Measurements from ENCODE around the gene PRKAR1B.

PRKAR1B gene

GRCh38 chr7:584820-585219 lies 142.3 kb downstream of the PRKAR1B start:
- H2BK120ac ChIP-seq (ENCODE audit: low read depth, low read length), result no peak overlapping the region
- H2BK15ac ChIP-seq (ENCODE audit: low read depth, poor library complexity, severe bottlenecking), result no peak overlapping the region
- H3K18ac ChIP-seq (ENCODE audit: low read depth in 1 of 2, low read length in 2 of 2), result no peak overlapping the region
- H4K91ac ChIP-seq (ENCODE audit: low read length), result no peak overlapping the region
- H3K27me3 ChIP-seq (ENCODE audit: control insufficient read depth in 1 of 2, insufficient read depth in 1 of 2, low read length in 2 of 2), result no peaks in the 10 kb centered on the region
- H2AFZ ChIP-seq (ENCODE audit: low read depth, low read length), result no peak overlapping the region
- peaks cover 15% of the 10 kb centered on the region for H3K4me1 ChIP-seq (ENCODE audit: control insufficient read depth, insufficient read depth, low read depth, low read length)
- no peak overlapping the region for H2AK5ac ChIP-seq (ENCODE audit: low read length, severe bottlenecking)
- no peak overlapping the region for H3K4me2 ChIP-seq (ENCODE audit: low read length, poor library complexity, severe bottlenecking)
- H3K27ac ChIP-seq (ENCODE audit: low read length, poor library complexity, severe bottlenecking), result no peak overlapping the region
- peaks cover 5% of the 10 kb centered on the region for H3K9me3 ChIP-seq (ENCODE audit: control insufficient read depth, low read length)
- no peaks in the 10 kb centered on the region for H3K79me1 ChIP-seq (replicated peaks; ENCODE audit: low read length, poor library complexity, severe bottlenecking)
- H4K8ac ChIP-seq (ENCODE audit: low read length), result no peak overlapping the region
- no peak overlapping the region for H3K4ac ChIP-seq (ENCODE audit: low read depth in 1 of 2, low read length in 2 of 2)
- H2BK5ac ChIP-seq (ENCODE audit: low read depth, low read length, poor library complexity, severe bottlenecking), result no peak overlapping the region
- no peak overlapping the region for H3K23ac ChIP-seq (ENCODE audit: low read length in 2 of 2)
- no peak overlapping the region for H3K4me3 ChIP-seq (ENCODE audit: insufficient read depth in 1 of 2, low read depth in 1 of 2, low read length in 2 of 2)
- H3K36me3 ChIP-seq (ENCODE audit: control insufficient read depth in 1 of 2, insufficient read depth in 2 of 2, low read depth in 1 of 2, low read length in 2 of 2), result peaks cover 4 to 44% of the 10 kb centered on the region in 2 experiments
- no peak overlapping the region for H3K9ac ChIP-seq (ENCODE audit: low read length)
- H3K14ac ChIP-seq (ENCODE audit: low read length in 2 of 2), result no peak overlapping the region
- DNase-seq, result no peak
- H2BK12ac ChIP-seq (ENCODE audit: low read length in 2 of 2), result no peak overlapping the region
- WGBS, result 97% methylated on average over 9 of the region's 12 CpGs

- no peak overlapping the region for H3K27ac ChIP-seq (ENCODE audit: low read length, poor library complexity, severe bottlenecking)
Observed at GRCh38 chr7:584122-584465, 143.0 kb downstream of the PRKAR1B start.

GRCh38 chr7:583410-584121 lies 143.5 kb downstream of the PRKAR1B start:
- Histone ChIP-seq H3K27ac (ENCODE audit: low read length, poor library complexity, severe bottlenecking) (no peak overlapping the region), H4K91ac (ENCODE audit: low read length) (peak overlapping the region; percentile 21), H2BK120ac (ENCODE audit: low read depth, low read length) (no peak overlapping the region), H3K18ac (ENCODE audit: low read depth in 1 of 2, low read length in 2 of 2) (peak overlapping the region in 1 of 2 experiments; percentile 54), H3K4me1 (ENCODE audit: control insufficient read depth, insufficient read depth, low read depth, low read length) (peaks cover 18% of the 10 kb centered on the region), H3K9me3 (ENCODE audit: control insufficient read depth, low read length) (peaks cover 5% of the 10 kb centered on the region), H2BK15ac (ENCODE audit: low read depth, poor library complexity, severe bottlenecking) (no peak overlapping the region), H3K14ac (ENCODE audit: low read length in 2 of 2) (peak overlapping the region in 1 of 2 experiments; percentile 77), H3K36me3 (ENCODE audit: control insufficient read depth in 1 of 2, insufficient read depth in 2 of 2, low read depth in 1 of 2, low read length in 2 of 2) (peaks cover 0 to 38% of the 10 kb centered on the region in 2 experiments), H3K23ac (ENCODE audit: low read length in 2 of 2) (peak overlapping the region in 1 of 2 experiments; percentile 24), H2AK5ac (ENCODE audit: low read length, severe bottlenecking) (no peak overlapping the region), H3K4me3 (ENCODE audit: insufficient read depth in 1 of 2, low read depth in 1 of 2, low read length in 2 of 2) (peak overlapping the region in 1 of 2 experiments; percentile 10), H2BK5ac (ENCODE audit: low read depth, low read length, poor library complexity, severe bottlenecking) (no peak overlapping the region), H3K4ac (ENCODE audit: low read depth in 1 of 2, low read length in 2 of 2) (no peak overlapping the region), H3K79me1 (replicated peaks; ENCODE audit: low read length, poor library complexity, severe bottlenecking) (no peaks in the 10 kb centered on the region), H4K8ac (ENCODE audit: low read length) (no peak overlapping the region), H3K27me3 (ENCODE audit: control insufficient read depth in 1 of 2, insufficient read depth in 1 of 2, low read length in 2 of 2) (no peaks in the 10 kb centered on the region), H2AFZ (ENCODE audit: low read depth, low read length) (no peak overlapping the region), H3K9ac (ENCODE audit: low read length) (no peak overlapping the region), H3K4me2 (ENCODE audit: low read length, poor library complexity, severe bottlenecking) (no peak overlapping the region), H2BK12ac (ENCODE audit: low read length in 2 of 2) (no peak overlapping the region)
- no peak for DNase-seq
- WGBS, result 96% methylated on average over 30 of the region's 30 CpGs

More at GRCh38 chr7:584122-584465, 143.0 kb downstream of the PRKAR1B start:
- no peak overlapping the region for H3K23ac ChIP-seq (ENCODE audit: low read length in 2 of 2)
- H3K4me1 ChIP-seq (ENCODE audit: control insufficient read depth, insufficient read depth, low read depth, low read length), result peaks cover 16% of the 10 kb centered on the region
- H3K9me3 ChIP-seq (ENCODE audit: control insufficient read depth, low read length), result peaks cover 5% of the 10 kb centered on the region
- peak overlapping the region in 1 of 2 experiments; percentile 38 for H3K14ac ChIP-seq (ENCODE audit: low read length in 2 of 2)
- no peaks in the 10 kb centered on the region for H3K27me3 ChIP-seq (ENCODE audit: control insufficient read depth in 1 of 2, insufficient read depth in 1 of 2, low read length in 2 of 2)
- no peak overlapping the region for H4K91ac ChIP-seq (ENCODE audit: low read length)
- H3K4me2 ChIP-seq (ENCODE audit: low read length, poor library complexity, severe bottlenecking), result no peak overlapping the region
- H3K4me3 ChIP-seq (ENCODE audit: insufficient read depth in 1 of 2, low read depth in 1 of 2, low read length in 2 of 2), result no peak overlapping the region
- no peak overlapping the region for H2BK15ac ChIP-seq (ENCODE audit: low read depth, poor library complexity, severe bottlenecking)
- DNase-seq, result no peak
- no peak overlapping the region for H2AFZ ChIP-seq (ENCODE audit: low read depth, low read length)
- H3K18ac ChIP-seq (ENCODE audit: low read depth in 1 of 2, low read length in 2 of 2), result no peak overlapping the region
- no peak overlapping the region for H2BK120ac ChIP-seq (ENCODE audit: low read depth, low read length)
- H4K8ac ChIP-seq (ENCODE audit: low read length), result no peak overlapping the region
- H3K9ac ChIP-seq (ENCODE audit: low read length), result no peak overlapping the region
- no peak overlapping the region for H2BK12ac ChIP-seq (ENCODE audit: low read length in 2 of 2)
- no peak overlapping the region for H2AK5ac ChIP-seq (ENCODE audit: low read length, severe bottlenecking)
- 92% methylated on average over 15 of the region's 15 CpGs for WGBS
- H3K36me3 ChIP-seq (ENCODE audit: control insufficient read depth in 1 of 2, insufficient read depth in 2 of 2, low read depth in 1 of 2, low read length in 2 of 2), result peaks cover 4 to 39% of the 10 kb centered on the region in 2 experiments
- no peak overlapping the region for H2BK5ac ChIP-seq (ENCODE audit: low read depth, low read length, poor library complexity, severe bottlenecking)
- H3K4ac ChIP-seq (ENCODE audit: low read depth in 1 of 2, low read length in 2 of 2), result no peak overlapping the region
- H3K79me1 ChIP-seq (replicated peaks; ENCODE audit: low read length, poor library complexity, severe bottlenecking), result no peaks in the 10 kb centered on the region

GRCh38 chr7:582931-583330 lies 144.2 kb downstream of the PRKAR1B start:
- peaks cover 0 to 40% of the 10 kb centered on the region in 2 experiments for H3K36me3 ChIP-seq (ENCODE audit: control insufficient read depth in 1 of 2, insufficient read depth in 2 of 2, low read depth in 1 of 2, low read length in 2 of 2)
- DNase-seq, result no peak
- H3K18ac ChIP-seq (ENCODE audit: low read depth in 1 of 2, low read length in 2 of 2), result no peak overlapping the region
- H2AK5ac ChIP-seq (ENCODE audit: low read length, severe bottlenecking), result no peak overlapping the region
- no peak overlapping the region for H3K14ac ChIP-seq (ENCODE audit: low read length in 2 of 2)
- no peak overlapping the region for H2BK120ac ChIP-seq (ENCODE audit: low read depth, low read length)
- no peak overlapping the region for H3K23ac ChIP-seq (ENCODE audit: low read length in 2 of 2)
- no peak overlapping the region for H2AFZ ChIP-seq (ENCODE audit: low read depth, low read length)
- no peaks in the 10 kb centered on the region for H3K27me3 ChIP-seq (ENCODE audit: control insufficient read depth in 1 of 2, insufficient read depth in 1 of 2, low read length in 2 of 2)
- no peak overlapping the region for H3K27ac ChIP-seq (ENCODE audit: low read length, poor library complexity, severe bottlenecking)
- H3K4me1 ChIP-seq (ENCODE audit: control insufficient read depth, insufficient read depth, low read depth, low read length), result peaks cover 16% of the 10 kb centered on the region
- H4K8ac ChIP-seq (ENCODE audit: low read length), result no peak overlapping the region
- H3K4ac ChIP-seq (ENCODE audit: low read depth in 1 of 2, low read length in 2 of 2), result no peak overlapping the region
- H2BK5ac ChIP-seq (ENCODE audit: low read depth, low read length, poor library complexity, severe bottlenecking), result no peak overlapping the region
- no peak overlapping the region for H3K4me3 ChIP-seq (ENCODE audit: insufficient read depth in 1 of 2, low read depth in 1 of 2, low read length in 2 of 2)
- no peak overlapping the region for H2BK12ac ChIP-seq (ENCODE audit: low read length in 2 of 2)
- H3K9ac ChIP-seq (ENCODE audit: low read length), result no peak overlapping the region
- H3K79me1 ChIP-seq (replicated peaks; ENCODE audit: low read length, poor library complexity, severe bottlenecking), result no peaks in the 10 kb centered on the region
- H2BK15ac ChIP-seq (ENCODE audit: low read depth, poor library complexity, severe bottlenecking), result no peak overlapping the region
- peaks cover 5% of the 10 kb centered on the region for H3K9me3 ChIP-seq (ENCODE audit: control insufficient read depth, low read length)
- H3K4me2 ChIP-seq (ENCODE audit: low read length, poor library complexity, severe bottlenecking), result no peak overlapping the region
- no peak overlapping the region for H4K91ac ChIP-seq (ENCODE audit: low read length)
- WGBS, result 99% methylated on average over 23 of the region's 23 CpGs
